Inferior parietal cortex (tissue), 1 donor: ENCODE data around the gene FAM234B.

Experiments used
- DNase-seq: peaks from one replicate; pipeline ENCODE4 v3.0.0-alpha.2; 2016; ENCODE audit errors: extremely low spot score

FAM234B gene

DNA sequence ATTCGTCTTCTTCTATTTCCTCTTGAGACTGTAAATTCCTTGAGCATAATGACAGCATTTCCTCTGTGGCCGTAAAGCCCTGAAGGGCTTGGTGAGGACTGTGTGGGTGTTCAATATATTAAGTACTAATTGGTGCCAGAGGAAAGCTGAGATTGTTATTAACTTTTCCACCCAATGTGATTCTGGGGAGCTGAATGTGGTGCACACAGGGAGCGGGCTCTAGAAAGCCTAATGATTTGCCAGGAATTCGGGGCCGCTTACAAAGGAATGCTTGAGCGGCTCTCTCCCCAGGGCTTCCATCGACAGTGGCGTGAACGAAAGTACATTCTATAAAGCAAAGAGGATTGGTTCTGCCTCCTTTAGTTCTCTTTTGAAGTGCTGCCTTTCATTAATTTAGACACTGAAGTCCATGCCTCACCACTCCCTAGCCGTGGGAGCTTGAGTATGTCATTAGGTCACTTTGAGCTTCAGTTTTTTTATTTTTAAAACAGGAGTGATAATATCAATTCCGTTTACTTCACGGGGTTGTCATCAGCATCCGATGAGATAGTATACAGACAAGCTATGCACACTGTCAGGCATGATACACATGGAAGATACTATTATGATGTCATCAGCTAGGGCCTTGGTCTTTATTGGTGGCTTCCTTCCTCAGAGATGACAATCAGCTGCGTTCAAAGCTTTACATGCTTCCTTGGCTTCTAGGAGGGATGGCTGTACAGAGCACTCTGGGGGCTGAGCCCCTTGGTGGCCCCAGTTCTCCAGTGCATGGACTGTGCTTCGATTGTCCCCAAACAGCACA lies 70.3 kb downstream of the FAM234B start:
- DNase-seq = no peak

DNA sequence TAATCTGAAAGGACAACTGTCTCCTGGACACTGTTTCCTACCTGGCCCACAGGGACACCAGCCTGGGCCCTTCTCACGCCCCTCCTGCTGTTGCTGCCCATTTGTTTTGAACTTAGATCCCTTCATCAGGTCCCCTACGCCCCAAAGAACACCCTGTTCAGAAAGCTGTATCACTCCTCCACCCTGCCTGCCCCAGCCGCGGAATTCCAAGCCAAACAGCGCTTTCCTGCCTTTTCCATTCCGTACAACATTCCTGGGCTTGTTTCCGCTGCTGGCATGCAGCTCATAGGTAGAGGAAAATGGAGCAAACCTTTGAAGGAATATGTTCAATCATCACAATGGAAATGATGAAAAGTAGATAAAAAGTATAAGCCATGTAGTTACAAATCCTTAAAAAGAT lies 72.1 kb downstream of the FAM234B start:
- no peak for DNase-seq

DNA sequence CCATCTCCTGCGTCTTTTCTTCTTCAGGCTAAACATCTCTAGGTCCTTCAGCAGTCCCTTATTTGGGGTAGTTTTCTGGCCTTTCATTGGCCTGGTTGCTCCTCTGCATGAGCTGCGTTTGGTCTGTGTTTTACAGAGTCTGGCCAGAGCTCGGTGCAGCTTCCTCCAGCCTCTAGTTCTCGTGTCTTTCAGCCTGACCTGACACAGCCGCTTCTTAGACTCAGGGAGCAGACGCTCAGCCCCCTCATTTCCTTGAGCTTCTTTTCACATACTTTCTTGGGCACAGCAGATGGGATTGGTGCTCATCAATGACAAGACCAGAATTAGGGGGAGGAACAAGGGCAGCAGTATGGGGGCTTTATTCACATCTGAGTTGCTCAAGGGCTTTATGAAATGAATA lies 72.8 kb downstream of the FAM234B start:
- DNase-seq = no peak

DNA sequence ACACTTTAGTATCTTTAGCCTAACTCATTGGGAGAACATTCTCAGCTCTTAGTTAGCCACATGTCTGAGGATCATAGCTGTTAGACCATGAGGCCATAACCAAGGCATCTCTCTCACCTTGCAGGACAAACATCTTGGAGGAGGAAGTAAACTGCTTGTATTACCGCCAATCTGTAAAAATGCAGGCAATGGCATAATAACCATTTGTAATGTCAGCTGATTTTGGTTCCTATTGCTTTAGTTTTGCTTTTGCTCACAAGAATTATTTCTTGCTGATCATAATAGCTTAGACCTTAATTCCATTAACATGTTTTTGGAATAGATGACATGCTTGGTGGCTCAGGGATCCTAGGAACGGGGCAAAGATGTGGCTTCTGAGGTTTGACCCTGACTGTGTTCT lies 75.6 kb downstream of the FAM234B start:
- DNase-seq = no peak

DNA sequence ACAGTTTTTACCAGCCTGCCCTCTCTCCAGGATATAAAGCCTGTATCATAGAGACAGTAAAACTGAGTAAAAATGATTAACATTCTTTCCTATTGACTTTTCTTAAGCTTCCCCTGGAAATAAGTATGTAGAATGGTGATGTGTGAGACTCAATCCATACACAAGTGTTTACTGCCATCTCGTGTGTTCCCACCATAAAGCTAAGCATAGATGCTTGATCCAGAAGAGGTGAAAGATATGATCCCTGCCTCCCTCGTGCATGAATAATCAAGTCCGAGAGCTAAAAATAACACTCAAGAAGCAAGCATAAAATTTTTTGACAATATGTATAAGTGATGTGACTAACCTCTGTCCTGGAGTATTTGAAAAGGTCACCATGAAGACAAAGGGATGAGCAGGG lies 76.2 kb downstream of the FAM234B start:
- no peak for DNase-seq

DNA sequence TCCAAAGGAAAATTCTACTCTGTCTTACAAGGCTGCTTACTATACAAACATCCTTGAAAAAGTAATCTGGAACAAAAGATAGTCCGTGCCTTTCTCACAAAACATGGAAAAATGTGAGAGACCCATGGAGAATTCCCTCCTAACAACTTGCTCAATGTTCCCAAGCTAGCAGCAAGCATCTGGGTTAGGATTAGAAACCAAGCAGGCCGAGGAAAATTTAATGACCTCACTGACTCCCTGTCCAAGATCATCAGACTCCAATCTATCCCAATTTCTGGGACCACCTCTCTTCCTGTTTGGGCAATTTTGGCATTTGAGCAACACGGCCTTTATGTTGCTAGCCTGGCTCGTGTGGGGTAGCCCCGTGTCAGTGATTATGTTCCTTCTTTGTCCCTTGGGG lies 77.4 kb downstream of the FAM234B start:
- DNase-seq = no peak

DNA sequence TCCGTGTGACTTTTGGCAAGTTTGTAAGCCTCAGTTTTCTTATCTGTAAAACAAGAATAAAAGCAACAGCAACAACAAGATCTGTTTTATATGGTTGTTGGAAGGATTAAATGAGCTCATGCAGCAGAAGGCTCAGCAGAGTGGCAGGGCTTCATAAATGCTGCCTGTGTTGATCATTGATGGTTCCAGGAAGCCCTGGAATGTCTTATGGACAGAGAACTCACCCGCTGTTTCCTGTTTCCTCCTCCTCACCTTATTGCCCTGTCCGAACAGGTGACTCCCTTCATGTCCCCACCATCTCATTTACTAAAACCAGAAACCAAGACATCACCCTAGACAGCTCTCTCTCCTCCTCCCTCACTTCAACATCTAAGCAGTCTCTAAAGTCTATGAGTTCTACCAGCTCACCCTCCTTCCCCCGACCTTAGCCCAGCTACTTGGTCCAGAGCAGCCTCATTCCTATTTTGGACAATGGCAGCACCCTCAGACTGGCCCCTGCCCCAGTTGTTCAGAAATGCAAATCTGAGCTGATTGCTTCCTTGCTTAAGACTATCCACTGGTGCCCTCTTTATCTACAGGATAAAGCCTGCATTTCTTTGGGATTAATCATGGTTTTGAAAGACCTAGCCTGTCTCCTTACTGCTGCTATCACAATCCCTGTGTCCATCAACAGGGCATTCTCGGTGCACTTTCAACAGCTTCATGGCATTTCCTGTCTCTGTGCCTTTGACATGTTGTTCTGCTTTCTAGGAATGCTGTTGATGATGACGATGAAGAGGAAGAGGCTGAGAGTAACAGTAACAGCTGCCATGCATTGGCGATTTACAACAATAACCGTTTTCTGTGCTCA lies 80.7 kb downstream of the FAM234B start:
- no peak for DNase-seq

DNA sequence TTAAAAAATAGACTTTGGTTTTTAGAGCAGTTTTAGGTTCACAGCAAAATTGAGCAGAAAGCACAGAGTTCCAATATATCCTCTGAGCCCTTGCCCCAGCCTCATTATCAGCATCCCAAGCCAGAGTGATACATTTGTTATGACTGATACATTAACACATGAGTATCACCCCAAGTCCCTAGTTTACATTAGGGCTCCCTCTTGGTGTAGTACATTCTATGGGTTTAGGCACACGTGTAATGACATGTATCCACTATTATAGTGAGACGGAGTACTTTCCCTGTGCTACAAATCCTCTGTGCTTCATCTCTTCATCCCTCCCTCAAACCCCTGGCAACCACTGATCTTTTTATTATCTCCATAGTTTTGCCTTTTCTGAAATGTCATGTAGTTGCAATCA lies 81.8 kb downstream of the FAM234B start:
- DNase-seq = no peak

DNA sequence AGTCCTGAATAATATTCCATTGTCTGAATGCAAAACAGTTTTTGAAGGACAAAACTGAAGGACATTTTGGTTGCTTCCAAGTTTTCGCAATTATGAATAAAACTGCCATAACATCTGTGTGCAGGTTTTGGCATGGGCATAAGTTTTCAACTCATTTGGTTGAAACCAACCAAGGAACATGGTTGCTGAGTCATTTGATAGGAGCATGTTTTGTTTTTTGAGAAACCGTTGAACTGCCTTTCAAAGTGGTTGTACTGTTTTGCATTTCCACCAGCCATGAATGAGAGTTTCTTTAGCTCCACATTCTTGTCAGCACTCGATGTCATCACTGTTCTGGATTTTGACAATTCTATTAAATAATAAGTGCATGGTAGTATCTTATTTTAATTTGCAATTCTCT lies 82.3 kb downstream of the FAM234B start:
- DNase-seq = no peak

DNA sequence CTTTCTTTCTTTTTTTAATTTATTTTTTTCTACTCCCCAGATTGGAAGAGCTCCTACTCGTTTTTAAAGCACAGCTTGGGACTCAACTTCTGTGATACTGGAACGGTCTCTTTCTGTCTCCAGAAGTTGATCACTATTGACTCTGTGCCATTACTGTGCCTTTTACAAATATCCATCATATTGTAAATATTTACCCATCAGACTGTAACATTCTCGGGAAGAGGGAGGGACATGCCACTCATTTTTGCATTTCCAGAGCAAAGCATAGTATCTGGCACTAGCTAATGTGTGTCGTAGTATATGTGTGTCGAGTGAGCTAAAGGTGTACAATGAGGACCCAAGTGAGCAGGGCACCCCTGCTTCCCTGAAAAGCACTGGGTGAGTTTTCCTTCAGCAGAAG lies 83.3 kb downstream of the FAM234B start:
- no peak for DNase-seq

DNA sequence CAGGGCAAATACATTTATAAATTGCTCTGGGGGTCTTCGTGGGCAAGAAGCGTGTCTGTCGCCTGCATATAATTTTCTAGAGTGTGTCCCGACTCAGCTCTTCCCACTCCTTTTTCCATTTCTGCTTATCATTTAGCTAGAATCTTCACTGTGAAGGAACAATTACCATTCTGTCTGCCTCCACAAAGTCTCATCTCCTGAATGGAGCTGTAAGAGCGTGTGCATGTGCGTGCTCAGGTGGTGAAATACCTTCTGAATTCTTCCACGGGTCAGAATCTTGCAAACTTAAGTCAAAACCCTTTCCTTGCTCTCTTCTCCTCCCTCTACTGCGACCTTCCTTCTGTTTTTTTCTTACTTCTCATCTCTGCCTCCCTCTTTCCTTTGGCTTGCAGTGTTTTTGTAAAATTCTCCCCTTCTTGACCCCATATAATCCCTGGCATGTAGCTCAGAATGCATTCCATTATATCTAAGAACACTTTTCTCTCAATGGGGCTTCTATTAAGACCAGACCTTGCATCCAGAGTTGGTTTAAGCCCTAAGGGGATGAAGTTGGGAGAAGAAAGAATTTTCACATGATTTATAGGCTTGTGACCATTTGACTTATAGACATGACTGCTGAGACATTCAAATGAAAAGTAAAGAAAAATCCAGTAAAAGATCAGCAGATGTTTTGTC lies 84.2 kb downstream of the FAM234B start:
- DNase-seq = no peak

DNA sequence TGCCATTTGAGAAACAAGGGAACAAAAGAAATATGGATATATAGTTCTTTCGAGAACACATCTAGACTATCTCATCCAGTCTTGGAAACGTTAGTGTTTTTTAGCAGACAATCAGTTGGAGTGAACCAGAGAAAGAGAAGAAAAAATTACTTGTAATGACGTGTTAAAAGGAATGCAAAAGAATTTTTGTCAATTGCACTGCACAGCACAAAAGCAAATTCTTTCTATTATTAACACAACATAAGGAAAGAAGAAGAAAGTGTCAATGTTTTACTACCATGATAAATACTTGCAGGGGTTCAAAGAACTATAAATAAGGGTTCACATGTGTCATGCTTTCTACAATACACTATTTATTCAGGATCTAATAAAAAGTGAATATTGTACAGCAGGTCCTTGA lies 86.8 kb downstream of the FAM234B start:
- no peak for DNase-seq
